Activated CD4-positive, alpha-beta T cell treated with anti-CD3 and anti-CD28 coated beads, Interleukin-2, amount 50 U/mL, for 24 hours (primary cell): ENCODE measurements around the gene SSNA1.
"Not testable (repeated sequence)": the region's sequence is repeated elsewhere in the genome, so short reads cannot be mapped to it uniquely, and the experiment has no call there.

Experiments
- DNase-seq, 2 donors: peaks; one replicate each; pipeline ENCODE4 v3.0.0-alpha.2; 2020; ENCODE audit warnings: low read depth in 1 of 2, low spot score in 1 of 2

Gene SSNA1

GRCh38 chr9:137230705-137231371, 42.4 kb downstream of the SSNA1 start, which contains the start of gene SLC34A3:
SLC34A3 (plus strand) TSS chr9:137230901; CDS start chr9:137231703, 802 bp downstream.
- no peak for DNase-seq

GRCh38 chr9:137231372-137232039, 43.0 kb downstream of the SSNA1 start:
- no peak for DNase-seq

GRCh38 chr9:137232101-137232500, 43.6 kb downstream of the SSNA1 start:
- DNase-seq, result no peak

GRCh38 chr9:137232510-137232909, 44.0 kb downstream of the SSNA1 start:
- DNase-seq, result no peak

GRCh38 chr9:137233143-137233980, 44.9 kb downstream of the SSNA1 start:
- DNase-seq, result no peak

GRCh38 chr9:137234055-137234697, 45.7 kb downstream of the SSNA1 start:
- DNase-seq, result no peak

GRCh38 chr9:137234758-137235423, 46.4 kb downstream of the SSNA1 start:
- no peak for DNase-seq

GRCh38 chr9:137235424-137236237, 47.2 kb downstream of the SSNA1 start:
- no peak for DNase-seq

- DNase-seq, result peak; percentile 86 to 87
Measured at GRCh38 chr9:137236238-137236935, 47.9 kb downstream of the SSNA1 start.

- no peak for DNase-seq
Measured at GRCh38 chr9:137236936-137237421, 48.5 kb downstream of the SSNA1 start.

GRCh38 chr9:137237759-137238726, 49.6 kb downstream of the SSNA1 start:
- no peak for DNase-seq

- DNase-seq, result not testable (repeated sequence)
Measured at GRCh38 chr9:137239541-137240200, 51.2 kb downstream of the SSNA1 start.
